ENCODE data around the gene TUBGCP4.
"Not testable (repeated sequence)": the region's sequence is repeated elsewhere in the genome, so short reads cannot be mapped to it uniquely, and the experiment has no call there.

TUBGCP4 gene, protein sequence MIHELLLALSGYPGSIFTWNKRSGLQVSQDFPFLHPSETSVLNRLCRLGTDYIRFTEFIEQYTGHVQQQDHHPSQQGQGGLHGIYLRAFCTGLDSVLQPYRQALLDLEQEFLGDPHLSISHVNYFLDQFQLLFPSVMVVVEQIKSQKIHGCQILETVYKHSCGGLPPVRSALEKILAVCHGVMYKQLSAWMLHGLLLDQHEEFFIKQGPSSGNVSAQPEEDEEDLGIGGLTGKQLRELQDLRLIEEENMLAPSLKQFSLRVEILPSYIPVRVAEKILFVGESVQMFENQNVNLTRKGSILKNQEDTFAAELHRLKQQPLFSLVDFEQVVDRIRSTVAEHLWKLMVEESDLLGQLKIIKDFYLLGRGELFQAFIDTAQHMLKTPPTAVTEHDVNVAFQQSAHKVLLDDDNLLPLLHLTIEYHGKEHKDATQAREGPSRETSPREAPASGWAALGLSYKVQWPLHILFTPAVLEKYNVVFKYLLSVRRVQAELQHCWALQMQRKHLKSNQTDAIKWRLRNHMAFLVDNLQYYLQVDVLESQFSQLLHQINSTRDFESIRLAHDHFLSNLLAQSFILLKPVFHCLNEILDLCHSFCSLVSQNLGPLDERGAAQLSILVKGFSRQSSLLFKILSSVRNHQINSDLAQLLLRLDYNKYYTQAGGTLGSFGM

DNA sequence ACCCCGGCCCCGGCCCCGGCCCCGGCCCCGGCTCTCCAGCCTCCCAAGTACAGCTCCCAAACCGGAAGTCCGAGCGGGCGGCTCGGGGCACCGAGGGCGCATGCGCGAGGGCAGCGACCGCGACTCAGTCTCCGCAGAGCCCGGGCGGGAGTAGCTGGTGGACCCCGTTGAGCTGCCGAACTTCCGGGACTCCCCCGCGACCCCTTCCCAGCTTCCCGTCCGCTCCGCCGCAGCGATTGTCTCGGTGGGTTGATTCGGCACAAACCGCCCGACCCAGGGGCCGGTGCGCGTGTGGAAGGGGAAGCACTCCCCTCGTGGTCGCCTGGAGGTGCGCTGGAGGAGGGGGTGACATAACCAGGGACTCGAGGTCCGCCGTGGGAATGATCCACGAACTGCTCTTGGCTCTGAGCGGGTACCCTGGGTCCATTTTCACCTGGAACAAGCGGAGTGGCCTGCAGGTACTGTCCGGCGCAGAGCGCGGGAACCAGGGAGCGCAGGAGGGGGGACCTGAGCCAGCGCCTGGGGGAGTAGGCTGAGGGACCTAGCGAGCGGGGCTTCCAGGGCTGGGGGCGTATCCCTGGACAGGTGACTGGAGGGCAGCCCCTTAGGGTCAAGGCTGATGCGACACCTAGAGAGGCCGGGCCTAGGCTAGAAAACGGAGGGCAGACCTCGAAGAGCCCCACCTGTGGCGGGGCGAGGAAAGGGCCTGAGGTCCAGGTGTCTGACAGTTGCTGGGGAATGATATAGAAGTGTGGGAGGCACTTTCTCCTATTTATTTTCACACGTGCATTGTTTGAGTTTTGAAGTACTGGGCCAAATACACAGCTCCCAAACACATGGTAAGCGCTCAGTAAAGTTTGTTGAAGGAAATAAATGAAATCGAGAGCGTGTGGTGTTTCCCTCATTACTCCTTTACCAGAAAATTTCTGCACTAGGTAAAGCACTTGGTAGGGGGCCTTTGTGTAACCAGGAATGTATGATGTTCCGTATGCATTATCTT lies at the start of gene TUBGCP4, which contains the start of gene ZSCAN29:
TSS of gene TUBGCP4 (plus strand) at position 127 of the 1,000 bp plus-strand sequence. CDS start at position 381, 254 bp downstream.
TSS of gene ZSCAN29 (minus strand) at position 69 of the 1,000 bp plus-strand sequence. CDS start 1,130 bp downstream, outside the sequence.
- DNase-seq (ENCODE audit: low read depth), result peak; percentile 48

DNA sequence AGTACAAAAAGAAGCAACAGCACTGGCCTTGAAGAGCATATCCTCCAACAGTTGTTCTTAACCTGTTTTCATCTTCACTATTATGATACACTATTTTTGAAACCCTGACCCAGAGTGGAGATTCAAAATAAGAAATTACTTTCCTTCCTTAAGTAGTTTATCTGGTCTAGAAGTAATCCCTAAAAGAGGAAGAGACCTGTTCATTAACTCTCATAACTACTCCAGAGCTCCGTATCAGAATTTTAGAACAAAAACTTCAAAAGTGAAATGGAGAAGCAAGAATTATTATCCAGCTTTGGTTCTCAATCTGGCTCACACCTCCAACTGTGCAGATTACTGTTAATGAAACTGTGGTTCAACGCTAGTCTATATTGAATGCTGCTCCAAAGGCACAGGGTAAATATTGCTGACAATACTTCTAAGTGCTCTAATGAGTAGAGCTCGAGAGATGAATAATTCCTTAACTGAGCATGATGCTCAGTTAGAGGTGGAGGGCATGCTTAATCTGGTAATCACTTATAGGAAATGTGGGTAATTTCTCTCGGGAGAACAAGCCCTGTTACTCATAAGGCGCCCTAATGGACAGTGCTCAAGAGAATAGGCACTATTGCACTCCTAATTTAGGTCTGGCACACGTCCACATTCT lies 45.7 kb upstream of the TUBGCP4 start:
- no peak for DNase-seq (ENCODE audit: low read depth)

DNA sequence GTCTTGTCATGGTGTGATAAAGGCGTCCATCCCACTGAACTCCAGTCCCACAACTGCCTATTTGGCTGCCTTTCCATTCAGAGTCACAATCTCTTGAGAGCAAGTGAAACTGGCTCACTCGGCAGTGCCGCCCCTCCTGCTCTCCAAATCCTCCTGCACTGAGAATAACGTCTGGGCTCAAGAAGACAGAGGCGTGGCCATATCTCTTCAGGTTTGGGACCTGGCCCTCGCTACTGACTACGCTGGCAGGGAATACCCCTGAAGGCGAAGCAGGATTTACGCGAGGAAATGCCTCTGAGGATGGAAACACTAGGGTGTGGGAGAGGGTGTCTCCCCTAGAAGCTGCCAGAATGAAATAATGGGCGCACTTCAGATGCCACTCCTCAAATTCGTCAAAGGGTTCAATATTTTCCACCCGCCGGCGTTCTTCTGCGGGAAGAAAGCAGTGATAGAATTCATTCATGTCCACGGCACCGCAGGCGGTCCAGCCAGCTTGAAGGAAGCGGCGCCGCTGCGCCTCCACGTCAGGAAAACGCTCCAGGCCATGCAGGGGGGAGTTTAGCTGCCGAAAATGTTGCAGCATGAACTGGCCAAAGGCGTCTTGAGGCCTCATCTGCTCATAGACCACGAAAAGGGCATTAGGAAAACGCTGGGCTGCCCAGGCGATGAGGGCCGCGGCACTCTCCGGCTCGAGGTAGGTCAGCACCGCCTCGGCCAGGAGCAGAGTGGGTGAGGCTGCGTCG lies 41.5 kb upstream of the TUBGCP4 start:
- no peak for DNase-seq (ENCODE audit: low read depth)

DNA sequence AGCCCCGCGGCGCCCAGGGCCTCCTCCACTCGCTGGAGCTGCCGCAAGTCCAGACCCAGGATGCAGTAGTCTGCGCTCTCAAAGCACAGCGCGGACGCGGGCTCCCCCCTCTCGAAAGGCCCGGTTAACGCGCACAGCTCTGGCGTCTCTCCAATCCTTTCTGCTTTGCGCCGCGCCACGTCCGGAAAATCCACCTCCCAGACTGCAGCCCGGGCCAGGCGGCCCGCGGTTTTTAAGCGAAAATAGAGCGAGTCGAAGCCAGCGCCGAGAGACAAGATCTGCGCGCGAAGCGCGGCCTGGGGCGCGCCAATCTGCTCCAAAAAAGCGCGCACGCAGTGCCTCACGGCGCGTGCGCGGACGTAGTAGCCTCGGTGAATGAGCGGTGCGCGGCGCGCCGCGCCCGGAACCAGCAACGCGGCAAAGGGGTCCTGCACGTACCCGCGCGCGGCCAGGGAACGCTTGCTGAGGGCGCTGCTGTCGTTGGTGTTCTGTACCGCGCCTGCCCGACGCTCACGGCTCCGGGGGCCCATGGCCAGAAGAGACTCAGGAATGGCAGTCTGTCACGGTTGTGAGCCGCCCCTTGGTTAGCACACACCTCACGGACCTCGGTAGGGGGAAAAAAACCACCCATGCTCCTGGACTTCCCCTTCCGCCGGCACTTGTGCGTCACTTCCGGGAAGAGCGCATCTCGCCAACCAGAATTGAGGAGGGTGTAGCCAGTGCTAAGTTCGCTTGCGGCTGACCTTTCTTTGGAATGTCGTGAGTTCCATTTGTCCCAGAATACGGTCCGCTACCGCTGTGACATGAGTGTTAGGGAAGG lies 40.7 kb upstream of the TUBGCP4 start, which contains the start of gene LCMT2:
TSS of gene LCMT2 (minus strand) at position 614 of the 820 bp plus-strand sequence. CDS start at position 530, 84 bp downstream.
- DNase-seq (ENCODE audit: low read depth), result peak; percentile 91

DNA sequence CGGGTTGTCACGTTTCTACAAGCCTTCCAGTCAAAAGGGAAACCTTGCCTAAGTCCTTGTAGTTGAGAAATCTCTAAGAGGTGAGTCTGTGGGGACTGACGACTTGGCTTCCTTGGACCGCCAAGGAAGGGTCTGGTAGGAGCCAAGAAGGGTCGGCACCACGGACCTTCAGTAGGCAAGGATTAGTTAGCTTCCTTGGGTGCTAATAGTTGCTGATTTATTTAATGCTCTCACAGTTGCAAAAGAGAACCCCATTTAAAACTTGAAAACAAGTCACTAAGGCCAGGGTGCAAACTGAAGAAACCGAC lies 40.2 kb upstream of the TUBGCP4 start:
- no peak for DNase-seq (ENCODE audit: low read depth)

DNA sequence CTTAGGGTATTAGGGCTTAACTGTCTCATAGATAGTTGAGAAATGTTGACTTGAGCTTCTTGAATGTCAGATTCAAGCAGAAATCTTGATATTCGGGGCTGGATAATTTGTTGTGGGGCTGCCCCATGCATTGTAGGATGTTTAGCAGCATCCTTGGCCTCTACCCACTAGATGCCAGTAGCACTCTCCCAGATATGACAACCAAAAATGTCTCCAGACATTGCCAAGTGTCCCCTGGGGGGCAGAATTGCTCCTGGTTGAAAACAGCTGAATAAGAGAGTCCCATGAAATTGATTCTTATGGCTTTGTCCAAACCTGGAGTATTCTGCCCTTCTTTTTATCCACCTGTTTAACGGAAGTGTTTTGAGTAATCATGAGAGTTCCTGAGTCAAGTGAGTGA lies 24.6 kb upstream of the TUBGCP4 start:
- DNase-seq (ENCODE audit: low read depth), result no peak

DNA sequence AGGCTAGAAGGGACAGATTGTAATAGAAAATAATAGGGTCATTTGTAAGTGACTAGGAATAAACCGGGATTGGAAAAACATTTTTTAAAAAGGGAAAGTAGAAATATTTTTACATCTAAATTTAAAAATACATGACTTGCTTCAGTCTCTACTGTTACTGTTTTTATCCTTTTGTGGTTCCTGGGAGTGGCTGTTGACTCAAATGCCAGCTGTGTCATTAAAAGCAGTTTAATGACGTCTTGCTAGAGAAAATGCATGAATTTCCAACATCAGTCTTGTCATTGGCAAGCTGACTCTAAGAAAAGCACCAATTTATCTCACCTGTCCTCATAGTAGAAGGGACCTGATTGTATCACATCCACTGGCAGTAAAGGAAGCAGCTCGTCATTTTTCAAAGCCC lies 23.8 kb upstream of the TUBGCP4 start:
- no peak for DNase-seq (ENCODE audit: low read depth)

DNA sequence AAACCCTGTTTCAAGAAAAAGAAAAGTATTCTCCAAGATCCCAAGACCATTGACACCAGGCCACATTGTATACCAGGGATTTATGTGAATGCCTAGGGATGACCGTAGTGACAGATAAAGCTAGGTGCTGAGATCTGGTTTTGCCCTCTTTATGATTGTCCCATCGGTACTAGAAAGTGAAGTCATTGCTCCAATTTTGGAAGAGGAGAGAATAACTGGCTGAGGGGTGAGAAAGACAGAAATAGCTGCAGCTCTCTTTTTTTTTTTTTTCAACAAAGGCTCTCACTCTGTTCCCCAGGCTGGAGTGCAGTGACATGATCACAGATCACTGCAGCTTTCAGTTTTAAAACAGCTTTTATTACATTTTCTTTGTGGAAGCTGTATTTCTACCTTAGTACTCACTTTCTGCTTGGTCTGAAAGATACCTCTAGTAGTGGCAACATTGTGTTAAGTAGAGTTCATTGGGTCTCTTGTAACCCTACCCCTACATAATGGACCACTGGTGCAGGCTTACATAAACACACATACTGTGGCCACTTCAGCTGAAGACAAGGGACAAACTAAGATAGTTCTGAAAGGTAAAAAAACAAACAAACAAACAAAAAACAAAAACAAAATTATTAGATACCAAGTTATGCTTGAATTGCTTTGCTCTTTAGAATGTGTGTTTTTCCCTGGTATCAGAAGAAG lies 18.1 kb upstream of the TUBGCP4 start:
- no peak for DNase-seq (ENCODE audit: low read depth)

DNA sequence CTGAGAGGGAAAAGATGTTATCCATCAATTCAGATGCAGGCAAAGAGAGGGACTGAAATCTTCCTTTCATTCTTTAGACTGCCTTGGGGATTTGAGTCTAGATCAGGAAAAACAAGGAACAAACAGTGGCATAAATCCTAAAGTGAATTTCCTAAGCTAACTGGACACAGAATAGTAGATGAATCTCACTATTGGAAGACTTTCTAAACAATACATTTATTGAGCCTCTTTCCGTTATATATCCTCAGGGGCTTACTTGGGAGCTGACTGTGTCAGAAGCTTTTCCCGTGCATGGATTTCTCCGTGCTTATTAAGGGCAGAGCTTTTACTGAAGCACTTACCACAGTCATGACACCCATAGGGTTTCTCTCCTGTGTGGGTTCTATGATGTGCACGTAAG lies 10.1 kb upstream of the TUBGCP4 start:
- no peak for DNase-seq (ENCODE audit: low read depth)

DNA sequence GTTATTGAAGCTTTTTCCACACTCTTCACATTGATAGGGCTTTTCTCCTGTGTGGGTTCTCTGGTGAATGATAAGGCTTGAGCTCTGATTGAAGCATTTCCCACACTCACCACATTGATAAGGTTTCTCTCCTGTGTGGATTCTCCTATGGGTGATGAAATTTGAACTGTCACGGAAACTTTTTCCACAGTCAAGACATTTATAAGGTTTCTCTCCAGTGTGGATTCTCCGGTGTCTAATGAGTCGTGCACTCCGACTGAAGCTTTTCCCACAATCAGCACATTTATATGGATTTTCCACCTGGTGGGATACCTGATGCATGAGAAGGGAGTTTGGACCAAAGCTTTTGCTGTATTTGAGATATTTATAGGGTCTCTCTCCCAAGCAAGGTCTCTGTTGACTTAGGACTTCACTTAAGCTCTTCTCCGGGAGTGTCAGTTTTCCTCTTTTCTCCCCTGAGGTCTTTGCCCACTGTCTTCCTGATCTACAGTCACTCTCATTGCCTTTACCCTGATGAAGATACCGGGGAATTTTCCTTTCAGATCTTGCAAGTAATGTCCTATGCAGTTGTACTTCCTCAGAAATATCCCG lies 9.5 kb upstream of the TUBGCP4 start:
- no peak for DNase-seq (ENCODE audit: low read depth)

DNA sequence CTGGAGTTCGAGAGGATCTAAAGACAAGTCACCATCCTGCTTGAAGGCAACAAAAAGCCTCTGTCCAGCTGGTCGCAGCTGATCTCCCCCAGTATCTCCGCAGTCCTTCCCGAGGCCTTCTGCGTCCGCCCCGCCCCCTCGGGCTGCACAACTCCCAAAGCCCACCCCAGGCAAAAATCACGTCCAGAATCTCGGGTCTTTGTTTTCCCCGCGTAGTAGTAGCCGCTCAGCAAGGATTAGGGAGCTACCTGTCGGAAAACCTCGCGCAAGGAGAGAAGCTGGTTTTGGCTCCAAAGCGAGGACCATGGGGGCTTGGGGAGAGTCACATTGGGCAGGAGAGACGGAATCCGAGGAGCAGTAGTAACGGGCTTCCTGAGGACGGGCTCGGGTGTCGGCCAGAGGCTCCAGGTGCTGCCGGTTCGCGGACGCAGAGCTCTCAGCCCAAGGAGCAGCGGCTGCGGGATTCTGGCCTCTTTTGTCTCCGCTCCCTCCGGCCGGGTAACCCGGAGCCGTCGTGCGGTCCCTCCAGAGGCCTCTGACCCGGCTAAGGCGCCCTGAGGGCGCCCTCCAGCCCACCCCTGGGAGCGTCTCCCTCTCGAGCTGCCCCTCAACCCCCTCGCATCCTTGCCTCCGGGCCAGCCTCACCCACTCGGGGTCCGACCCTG lies 459 bp upstream of the TUBGCP4 start:
- DNase-seq (ENCODE audit: low read depth), result no peak

DNA sequence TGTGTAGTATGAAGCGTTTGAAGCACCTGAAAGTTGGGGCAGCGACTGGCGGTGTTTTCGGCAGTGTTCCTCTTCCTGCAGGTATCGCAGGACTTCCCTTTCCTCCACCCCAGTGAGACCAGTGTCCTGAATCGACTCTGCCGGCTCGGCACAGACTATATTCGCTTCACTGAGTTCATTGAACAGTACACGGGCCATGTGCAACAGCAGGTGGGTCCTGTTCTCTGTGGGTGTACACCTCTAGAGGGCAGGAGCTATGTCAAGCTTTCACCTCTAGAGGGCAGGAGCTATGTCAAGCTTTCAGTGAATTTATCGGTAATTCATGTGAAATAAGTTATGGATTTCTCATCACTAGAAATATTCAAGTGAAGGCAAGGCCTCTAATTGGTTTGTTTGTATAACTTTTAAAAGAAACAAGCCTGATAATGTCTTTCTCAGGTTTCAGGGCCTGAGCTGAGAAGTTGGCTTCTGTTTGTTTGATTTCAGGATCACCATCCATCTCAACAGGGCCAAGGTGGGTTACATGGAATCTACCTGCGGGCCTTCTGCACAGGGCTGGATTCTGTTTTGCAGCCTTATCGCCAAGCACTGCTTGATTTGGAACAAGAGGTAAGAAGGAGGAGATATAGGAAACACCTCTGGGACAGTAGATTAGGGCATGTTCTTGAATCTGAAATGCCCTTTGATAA lies 5.3 kb downstream of the TUBGCP4 start:
- DNase-seq (ENCODE audit: low read depth), result no peak

DNA sequence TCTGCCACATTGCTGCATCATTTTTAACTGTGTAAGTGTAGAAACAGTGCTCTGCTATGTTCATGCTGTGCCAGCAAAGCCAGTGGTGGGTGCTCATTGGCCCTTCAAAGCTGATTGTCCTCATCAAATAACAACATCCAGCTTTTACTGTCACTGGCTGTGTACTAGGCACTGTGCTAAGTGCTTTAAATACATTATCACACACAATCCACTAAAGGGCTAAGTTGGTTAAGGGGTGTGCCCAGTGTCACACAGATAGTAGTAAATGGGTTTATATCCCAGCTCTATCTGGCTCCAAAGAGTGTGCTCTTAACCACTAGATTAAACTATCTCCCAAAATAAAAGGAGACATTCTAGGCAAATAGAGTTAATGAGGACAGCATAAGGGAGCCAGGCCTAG lies 7.7 kb downstream of the TUBGCP4 start:
- DNase-seq (ENCODE audit: low read depth), result no peak

DNA sequence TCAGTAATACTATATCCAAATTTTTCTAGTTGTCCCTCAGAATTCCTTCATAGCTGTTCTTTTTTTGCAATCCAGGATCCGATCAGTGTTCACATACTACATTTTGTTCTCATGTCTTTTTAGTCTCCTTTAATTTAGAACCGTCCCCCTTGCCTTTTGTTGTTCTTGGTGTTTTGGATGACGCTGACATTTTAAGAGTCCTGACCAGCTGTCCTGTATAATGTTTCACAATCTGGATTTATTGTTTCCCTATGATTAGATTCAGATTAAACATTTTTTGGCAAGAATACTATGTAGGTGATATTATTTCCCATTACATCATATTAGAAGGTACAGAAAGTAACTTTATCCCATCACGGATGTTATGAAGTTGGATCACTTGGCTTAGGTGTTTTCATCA lies 11.4 kb downstream of the TUBGCP4 start:
- DNase-seq (ENCODE audit: low read depth), result no peak

DNA sequence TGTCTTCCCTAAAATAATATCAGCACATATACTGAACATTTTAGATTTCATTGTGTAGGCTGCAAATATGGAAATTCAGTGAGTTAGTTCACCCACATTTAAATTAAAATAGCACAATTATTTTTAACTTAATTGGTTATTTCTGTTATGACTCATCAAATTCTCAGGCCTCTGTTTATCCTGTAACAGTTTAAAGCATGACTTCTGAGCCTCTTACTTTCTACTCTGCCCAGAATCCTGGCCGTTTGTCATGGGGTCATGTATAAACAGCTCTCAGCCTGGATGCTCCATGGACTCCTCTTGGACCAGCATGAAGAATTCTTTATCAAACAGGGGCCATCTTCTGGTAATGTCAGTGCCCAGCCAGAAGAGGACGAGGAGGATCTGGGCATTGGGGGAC lies 12.2 kb downstream of the TUBGCP4 start:
- DNase-seq (ENCODE audit: low read depth), result no peak

DNA sequence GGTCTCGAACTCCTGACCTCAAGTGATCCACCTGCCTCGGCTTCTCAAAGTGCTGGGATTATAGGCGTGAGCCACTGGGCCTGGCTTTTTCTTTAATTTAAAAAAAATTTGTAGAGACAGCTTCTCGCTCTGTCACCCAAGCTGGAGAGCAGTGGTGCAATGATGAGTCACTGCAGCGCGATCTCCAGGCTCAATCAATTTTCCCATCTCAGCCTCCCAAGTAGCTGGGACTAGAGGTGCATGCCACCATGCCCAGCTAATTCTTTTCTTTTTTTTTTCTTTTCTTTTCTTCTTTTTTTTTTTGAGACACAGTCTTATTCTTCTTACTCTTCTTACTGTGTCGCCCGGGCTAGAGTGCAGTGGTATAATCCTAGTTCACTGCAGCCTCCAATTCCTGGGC lies 19.8 kb downstream of the TUBGCP4 start:
- no peak for DNase-seq (ENCODE audit: low read depth)

DNA sequence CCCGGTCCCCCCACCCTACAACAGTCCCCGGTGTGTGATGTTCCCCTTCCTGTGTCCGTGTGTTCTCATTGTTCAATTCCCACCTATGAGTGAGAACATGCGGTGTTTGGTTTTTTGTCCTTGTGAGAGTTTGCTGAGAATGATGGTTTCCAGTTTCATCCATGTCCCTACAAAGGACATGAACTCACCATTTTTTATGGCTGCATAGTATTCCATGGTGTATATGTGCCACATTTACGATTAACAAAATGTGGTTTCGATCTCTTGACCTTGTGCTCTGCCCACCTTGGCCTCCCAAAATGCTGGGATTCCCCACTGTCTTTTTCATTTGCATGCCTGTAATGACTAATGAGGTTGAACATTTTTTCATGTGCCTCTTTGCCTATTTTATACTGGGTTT lies 22.7 kb downstream of the TUBGCP4 start:
- DNase-seq (ENCODE audit: low read depth), result not testable (repeated sequence)

DNA sequence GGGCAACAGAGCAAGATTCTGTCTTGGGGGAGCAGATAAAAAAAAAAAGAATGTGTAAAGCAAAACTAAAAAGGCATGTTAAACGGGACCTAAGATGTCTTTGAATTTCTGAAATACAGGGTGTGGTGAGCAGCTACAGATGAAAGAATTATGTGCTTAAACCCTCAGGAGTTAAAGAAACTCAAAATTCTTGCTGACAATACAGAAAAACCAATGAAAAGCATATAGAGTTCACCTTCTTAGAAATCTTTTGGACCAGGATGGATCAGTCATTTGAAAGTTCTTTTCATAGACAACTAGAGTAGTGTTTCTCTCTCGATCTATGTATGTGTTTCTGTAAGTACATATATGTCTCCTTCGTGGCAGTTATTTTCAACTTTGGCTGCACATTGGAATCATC lies 31.4 kb downstream of the TUBGCP4 start:
- no peak for DNase-seq (ENCODE audit: low read depth)
